GM21447 (cell line): ENCODE measurements around the gene PIPOX.

ENCODE experiments used
- ATAC-seq: cut with Tn5 transposase; IDR thresholded peaks from one replicate; pipeline ENCODE4 v1.9.1; 2021; ENCODE audit not compliant: unreplicated experiment

The PIPOX gene

GRCh38 chr17:29094101-29094708 is 51.3 kb downstream of the PIPOX start:
- ATAC-seq = no peak

GRCh38 chr17:29095439-29095838 is 52.5 kb downstream of the PIPOX start:
- no peak for ATAC-seq

- no peak for ATAC-seq
Observed at GRCh38 chr17:29096094-29096493, 53.2 kb downstream of the PIPOX start.

- no peak for ATAC-seq
Observed at GRCh38 chr17:29099527-29099926, 56.6 kb downstream of the PIPOX start.

- ATAC-seq = no peak
Observed at GRCh38 chr17:29100296-29100695, 57.4 kb downstream of the PIPOX start.

GRCh38 chr17:29102046-29102445 is 59.1 kb downstream of the PIPOX start:
- no peak for ATAC-seq

GRCh38 chr17:29102741-29103181 is 59.8 kb downstream of the PIPOX start:
- no peak for ATAC-seq

GRCh38 chr17:29103341-29103740 is 60.4 kb downstream of the PIPOX start:
- ATAC-seq = no peak
